GM23248 (cell line): ENCODE measurements around the gene CATSPER1. TPM values are rescaled to one million over a fixed set of nuclear protein-coding genes. Genes with fewer than 3 reads are reported as not detected.

Source experiments
- DNase-seq: peaks from one replicate; pipeline ENCODE4 v3.0.0-alpha.2; 2015
- H2AFZ ChIP-seq: fragments of 200-600 bp; sonication (generic); 2 replicates; pipeline ENCODE4 v1.6.1; 2016; ENCODE audit warnings: antibody characterized with exemption
- H3F3A ChIP-seq: fragments of 200-600 bp; sonication (generic); 2 replicates; pipeline ENCODE4 v1.6.1; 2016; ENCODE audit warnings: mild to moderate bottlenecking, antibody characterized with exemption, mixed run types; ENCODE audit not compliant: insufficient read depth
- H3K27ac ChIP-seq: fragments of 200-600 bp; sonication (generic); 2 replicates; pipeline ENCODE4 v1.5.1; 2016; ENCODE audit warnings: mild to moderate bottlenecking
- H3K27me3 ChIP-seq: fragments of 200-600 bp; sonication (generic); replicated peaks from 2 replicates; pipeline ENCODE4 v1.6.1; 2016; ENCODE audit warnings: mild to moderate bottlenecking; ENCODE audit not compliant: insufficient read depth
- H3K36me3 ChIP-seq: fragments of 200-600 bp; sonication (generic); 2 replicates; pipeline ENCODE4 v1.6.1; 2016; ENCODE audit warnings: low read depth, mild to moderate bottlenecking
- H3K4me1 ChIP-seq: fragments of 200-600 bp; sonication (generic); 2 replicates; pipeline ENCODE4 v1.6.1; 2016; ENCODE audit warnings: mild to moderate bottlenecking; ENCODE audit not compliant: insufficient read depth
- H3K4me2 ChIP-seq: fragments of 200-600 bp; sonication (generic); one replicate; pipeline ENCODE4 v1.6.1; 2016; ENCODE audit warnings: mild to moderate bottlenecking; ENCODE audit not compliant: unreplicated experiment
- H3K4me3 ChIP-seq: fragments of 200-600 bp; sonication (generic); 2 replicates; pipeline ENCODE4 v1.5.1; 2016; ENCODE audit warnings: mild to moderate bottlenecking
- H3K79me2 ChIP-seq: fragments of 200-600 bp; sonication (generic); 2 replicates; pipeline ENCODE4 v1.6.1; 2016; ENCODE audit warnings: mild to moderate bottlenecking; ENCODE audit not compliant: insufficient read depth
- H3K9ac ChIP-seq: fragments of 200-600 bp; sonication (generic); 2 replicates; pipeline ENCODE4 v1.6.1; 2016; ENCODE audit warnings: mild to moderate bottlenecking
- H3K9me2 ChIP-seq: fragments of 200-600 bp; sonication (generic); 2 replicates; pipeline ENCODE4 v1.6.1; 2016; ENCODE audit warnings: mixed run types, mild to moderate bottlenecking, moderate library complexity; ENCODE audit not compliant: insufficient read depth
- H3K9me3 ChIP-seq: fragments of 200-600 bp; sonication (generic); one replicate; pipeline ENCODE4 v1.6.1; 2017; ENCODE audit warnings: low read depth
- H4K20me1 ChIP-seq: fragments of 200-600 bp; sonication (generic); 2 replicates; pipeline ENCODE4 v1.6.0; 2016; ENCODE audit not compliant: insufficient read depth
- EZH2 ChIP-seq: fragments of 200-600 bp; sonication (generic); IDR thresholded peaks from 2 replicates; pipeline ENCODE4 v1.6.1; 2018; ENCODE audit warnings: antibody characterized with exemption, mild to moderate bottlenecking; ENCODE audit not compliant: insufficient read depth, poor library complexity, severe bottlenecking
- EZH2phosphoT487 ChIP-seq: fragments of 200-600 bp; sonication (generic); IDR thresholded peaks from 2 replicates; pipeline ENCODE4 v1.6.1; 2018; ENCODE audit warnings: antibody characterized with exemption, moderate library complexity, mild to moderate bottlenecking, low read depth; ENCODE audit not compliant: insufficient read depth
- WGBS, 2 experiments: methylation state at CpG; one replicate each; pipeline ENCODE4 v1.1.6; 2015 to 2017; ENCODE audit warnings: low lambda C conversion rate in 2 of 2, low coverage in 1 of 2; ENCODE audit errors: missing lambda C conversion rate in 2 of 2; 5-methylcytosine and 5-hydroxymethylcytosine counted together
- in situ Hi-C: fragments of 300-500 bp; cut with MboI; formaldehyde crosslinking; loops from 2 replicates; pipeline ENCODE4 v1.15.0; 2020
- polyA plus RNA-seq: library from polyadenylated mRNA; unstranded; fragments of >200 nt; fragmentation: Nextera tagmentation; extraction: Ambion mirVana; gene quantifications from 2 replicates; pipeline ENCODE4 v1.2.1, GENCODE V29; 2016
- total RNA-seq: library from RNA; depleted of rRNA; stranded (reverse); fragments of >200 nt; shearing (Covaris generic); gene quantifications from 2 replicates; pipeline ENCODE4 v1.2.3, GENCODE V29; 2014

The CATSPER1 gene
- total and polyA plus RNA-seq, 2 experiments from 2014 or later: 1.7 TPM; not detected in 1

DNA sequence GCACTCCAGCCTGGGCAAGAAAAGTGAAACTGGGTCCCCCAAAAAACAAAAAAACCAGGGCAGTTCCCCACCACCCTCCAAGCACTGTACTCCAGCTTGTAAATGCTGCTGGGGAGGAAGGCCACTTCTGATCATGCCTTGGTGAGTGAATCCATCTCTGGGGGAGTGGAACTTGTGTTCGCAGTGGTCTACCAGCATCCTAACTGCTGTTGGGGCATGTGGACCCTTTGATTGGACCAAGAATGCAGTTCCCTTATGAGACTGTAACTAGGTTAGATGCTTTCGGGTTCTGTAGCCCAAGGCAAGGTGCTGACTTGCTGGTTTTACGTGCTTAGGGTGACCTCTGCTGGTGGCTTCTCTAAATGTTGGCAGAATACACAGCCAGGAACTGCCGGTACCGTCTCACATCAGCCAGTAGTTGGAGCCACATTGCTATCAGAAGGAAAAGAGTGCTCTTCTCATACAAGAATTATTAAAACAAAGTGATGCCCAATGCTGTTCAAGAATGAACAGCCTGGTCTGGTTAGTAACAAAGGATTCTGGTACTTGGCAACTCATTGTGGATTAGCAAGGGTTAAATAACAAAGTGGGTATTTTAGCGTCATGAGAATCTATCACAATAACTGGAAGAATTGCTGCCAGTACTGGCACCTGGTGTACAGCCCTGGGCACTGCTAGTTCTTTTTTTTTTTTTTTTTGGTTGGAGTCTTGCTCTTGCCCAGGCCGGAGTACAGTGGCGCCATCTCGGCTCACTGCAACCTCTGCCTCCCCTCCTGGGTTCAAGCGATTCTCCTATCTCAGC is 37.3 kb downstream of the CATSPER1 start:
- Histone ChIP-seq H3K79me2 (no peaks in the 10 kb centered on the region), H3K9me3 (no peaks in the 10 kb centered on the region), H2AFZ (no peak overlapping the region), H3K36me3 (no peaks in the 10 kb centered on the region; the same call in 1 of the 2 replicates), H3K4me3 (no peak overlapping the region), H3F3A (peaks cover 16% of the 10 kb centered on the region), H3K9ac (0 out of 2 replicates have a peak overlapping the region, but pooled peaks have one; percentile 2), H3K4me2 (no peak overlapping the region), H3K9me2 (no peaks in the 10 kb centered on the region), H3K27ac (peak overlapping the region; percentile 43), H4K20me1 (no peaks in the 10 kb centered on the region), H3K27me3 (no peaks in the 10 kb centered on the region), H3K4me1 (no peaks in the 10 kb centered on the region)
- TF ChIP-seq EZH2phosphoT487 (no peak), EZH2 (no peak)
- DNase-seq: peak; percentile 95
- in situ Hi-C loops: loop anchor here (10.0 kb wide), 1 partner anchor 104 kb away; the partner anchor contains the start of gene FIBP
- WGBS, 2 experiments: 13 to 16% methylated on average over 7 to 10 of the region's 10 CpGs

DNA sequence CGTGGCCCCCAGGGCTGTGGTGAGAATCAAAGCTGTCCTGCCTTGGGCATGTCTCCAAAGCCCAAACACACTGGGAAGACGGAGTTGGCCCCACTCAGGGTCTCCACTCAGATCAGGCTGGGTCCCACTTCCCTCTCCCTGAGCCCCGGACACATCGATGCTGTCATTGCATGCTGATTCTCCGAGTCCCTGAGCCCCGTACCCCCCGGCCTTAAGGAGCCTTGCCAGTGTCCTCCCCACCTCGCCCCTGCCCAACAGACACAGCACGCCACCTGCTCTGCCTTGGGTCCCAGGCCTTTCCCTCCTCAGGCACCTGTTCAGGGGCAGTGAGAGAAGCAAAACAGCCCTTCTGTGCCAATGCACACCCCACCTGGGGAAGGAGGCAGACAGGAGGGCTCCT is 38.9 kb downstream of the CATSPER1 start:
- Histone ChIP-seq H4K20me1 (no peaks in the 10 kb centered on the region), H3K36me3 (no peaks in the 10 kb centered on the region; the same call in 1 of the 2 replicates), H3K4me2 (no peak overlapping the region), H3K9me2 (no peaks in the 10 kb centered on the region), H3K4me3 (no peak overlapping the region), H3K79me2 (no peaks in the 10 kb centered on the region), H3F3A (peaks cover 16% of the 10 kb centered on the region), H3K9me3 (no peaks in the 10 kb centered on the region), H3K4me1 (no peaks in the 10 kb centered on the region), H2AFZ (no peak overlapping the region), H3K27me3 (no peaks in the 10 kb centered on the region), H3K27ac (no peak overlapping the region), H3K9ac (no peak overlapping the region)
- in situ Hi-C loops: loop anchor here (10.0 kb wide), 1 partner anchor 103 kb away; the partner anchor contains the start of gene FIBP
- 79 to 85% methylated on average over 8 to 9 of the region's 9 CpGs for WGBS, 2 experiments
- DNase-seq: no peak
- TF ChIP-seq EZH2phosphoT487 (no peak), EZH2 (no peak)

DNA sequence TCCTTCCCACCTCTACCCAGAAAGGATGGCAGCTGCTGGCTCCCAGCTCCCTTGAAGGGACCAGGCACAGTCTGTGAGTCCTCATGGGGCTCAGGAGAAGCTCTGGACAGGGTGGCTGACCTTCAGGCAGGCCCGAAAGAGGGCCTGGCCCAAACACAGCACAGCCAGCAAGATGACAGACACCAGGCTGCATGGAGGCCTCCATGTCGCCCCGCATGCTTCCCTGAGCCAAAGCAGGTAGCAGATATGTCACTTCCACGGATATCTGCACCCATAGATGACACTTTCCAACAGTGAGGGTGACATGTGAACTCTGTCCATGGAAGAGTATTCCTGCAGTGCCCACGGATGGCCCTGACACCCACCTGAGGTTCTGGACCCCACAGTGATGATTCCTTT is 42.7 kb downstream of the CATSPER1 start:
- H4K20me1 ChIP-seq: no peaks in the 10 kb centered on the region
- in situ Hi-C loops: loop anchor here (10.0 kb wide), 1 partner anchor 99 kb away; the partner anchor contains the start of gene FIBP
- WGBS, 2 experiments: 76 to 83% methylated on average over 5 of the region's 5 CpGs

DNA sequence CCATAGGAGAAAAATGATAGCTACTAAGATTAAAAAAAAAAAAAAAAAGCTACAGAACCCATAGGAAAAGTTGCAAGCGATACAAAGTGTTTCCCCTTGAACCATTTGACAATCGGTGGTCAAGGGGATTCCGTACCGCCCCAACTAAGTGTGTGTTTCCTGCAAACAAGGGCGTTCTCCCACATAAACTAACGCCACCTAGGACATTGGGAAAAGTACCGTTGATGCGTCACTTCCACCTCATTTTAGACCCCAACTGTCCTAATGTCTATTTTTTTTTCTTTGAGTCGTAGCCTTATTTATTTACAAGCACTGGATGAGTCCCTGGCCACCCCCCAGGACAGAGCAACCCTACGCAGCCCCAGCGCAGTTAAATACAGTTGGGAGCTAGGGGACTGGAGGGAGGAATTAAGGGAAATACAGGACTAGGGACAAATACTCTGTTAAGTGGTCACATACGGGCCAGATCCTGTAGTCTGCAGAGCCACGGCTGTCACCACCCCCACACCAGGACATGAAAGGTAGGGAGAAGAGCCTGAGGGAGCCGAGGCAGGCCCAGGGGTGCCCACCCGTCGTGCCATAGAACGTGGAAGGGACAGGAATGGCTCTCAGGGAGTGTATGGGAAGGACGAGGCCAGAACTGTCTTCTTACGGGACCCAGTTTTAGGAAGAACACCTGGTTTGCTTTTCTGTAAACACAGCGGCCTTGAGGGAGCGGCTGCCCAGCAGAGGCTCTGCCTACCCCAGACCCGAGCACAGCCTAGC is 43.3 kb downstream of the CATSPER1 start:
- Histone ChIP-seq H3K9me3 (no peaks in the 10 kb centered on the region), H3K4me1 (no peaks in the 10 kb centered on the region), H3K36me3 (no peaks in the 10 kb centered on the region), H3K27me3 (no peaks in the 10 kb centered on the region), H3K4me2 (no peak overlapping the region), H3K79me2 (no peaks in the 10 kb centered on the region), H2AFZ (no peak overlapping the region), H3K4me3 (no peak overlapping the region), H3K9me2 (no peaks in the 10 kb centered on the region), H3K9ac (no peak overlapping the region), H3F3A (peaks cover 5% of the 10 kb centered on the region; the same call in 1 of the 2 replicates), H3K27ac (no peak overlapping the region), H4K20me1 (no peaks in the 10 kb centered on the region)
- no peak for TF ChIP-seq EZH2phosphoT487
- no peak for TF ChIP-seq EZH2
- 73 to 79% methylated on average over 22 of the region's 22 CpGs for WGBS, 2 experiments
- no peak for DNase-seq
- in situ Hi-C loops: loop anchor here (10.0 kb wide), 1 partner anchor 98 kb away; the partner anchor contains the start of gene FIBP

More for the DNA sequence above, 42.7 kb downstream of the CATSPER1 start:
- DNase-seq: no peak
- Histone ChIP-seq H3F3A (peaks cover 5% of the 10 kb centered on the region; the same call in 1 of the 2 replicates), H3K4me3 (no peak overlapping the region), H3K9me2 (no peaks in the 10 kb centered on the region), H3K36me3 (no peaks in the 10 kb centered on the region), H3K27ac (no peak overlapping the region), H3K4me1 (no peaks in the 10 kb centered on the region), H3K27me3 (no peaks in the 10 kb centered on the region), H3K9ac (no peak overlapping the region), H2AFZ (no peak overlapping the region), H3K79me2 (no peaks in the 10 kb centered on the region), H3K9me3 (no peaks in the 10 kb centered on the region), H3K4me2 (no peak overlapping the region)
- no peak for TF ChIP-seq EZH2phosphoT487
- TF ChIP-seq EZH2: no peak
